Stimulated activated CD4-positive, alpha-beta T cell treated with anti-CD3 and anti-CD28 coated beads, TNF-alpha, amount 100 ng/mL, for 1 hour (primary cell): ENCODE data around the gene ZNF385B.

Source experiments
- DNase-seq, 3 donors: peaks; one replicate each; pipeline ENCODE4 v3.0.0-alpha.2; 2020; ENCODE audit warnings: low read depth in 3 of 3, low spot score in 1 of 3

Gene ZNF385B

GRCh38 chr2:179685146-179685545, 176.3 kb downstream of the ZNF385B start:
- DNase-seq: no peak

- DNase-seq: no peak
These were observed 178.7 kb downstream of the ZNF385B start for GRCh38 chr2:179682756-179683155.

- no peak for DNase-seq
These were observed 183.5 kb downstream of the ZNF385B start for GRCh38 chr2:179677746-179678505.

- no peak for DNase-seq
These were observed 184.2 kb downstream of the ZNF385B start for GRCh38 chr2:179677077-179677688.

- no peak for DNase-seq
These were observed 186.0 kb downstream of the ZNF385B start for GRCh38 chr2:179675435-179675834.

- no peak for DNase-seq
These were observed 190.1 kb downstream of the ZNF385B start for GRCh38 chr2:179671043-179671981.

- DNase-seq: no peak
These were observed 192.2 kb downstream of the ZNF385B start for GRCh38 chr2:179669196-179669595.

- no peak for DNase-seq
These were observed 196.2 kb downstream of the ZNF385B start for GRCh38 chr2:179664972-179665812.

GRCh38 chr2:179661986-179662385, 199.4 kb downstream of the ZNF385B start:
- no peak for DNase-seq

- no peak for DNase-seq
These were observed 204.3 kb downstream of the ZNF385B start for GRCh38 chr2:179657068-179657595.

- no peak for DNase-seq
These were observed 205.8 kb downstream of the ZNF385B start for GRCh38 chr2:179655627-179656026.

- DNase-seq: no peak
These were observed 206.6 kb downstream of the ZNF385B start for GRCh38 chr2:179654806-179655205.

- DNase-seq: no peak
These were observed 209.1 kb downstream of the ZNF385B start for GRCh38 chr2:179652296-179652695.

GRCh38 chr2:179650420-179650819, 211.0 kb downstream of the ZNF385B start:
- DNase-seq: no peak

GRCh38 chr2:179646862-179647587, 214.4 kb downstream of the ZNF385B start:
- no peak for DNase-seq

GRCh38 chr2:179646173-179646769, 215.1 kb downstream of the ZNF385B start:
- no peak for DNase-seq

- DNase-seq: no peak
These were observed 216.4 kb downstream of the ZNF385B start for GRCh38 chr2:179645047-179645446.

GRCh38 chr2:179642462-179642861, 218.9 kb downstream of the ZNF385B start:
- no peak for DNase-seq

GRCh38 chr2:179636995-179637394, 224.4 kb downstream of the ZNF385B start:
- DNase-seq: no peak
